NOMO-1 treated with DMSO at 0.1 percent for 48 hours (cell line): ENCODE measurements around the gene DDX56.
A peak's percentile ranks its signal among the peaks of the same experiment; 100 is the strongest.

ENCODE experiments used
- DNase-seq: peaks from one replicate; lab custom pipeline; 2025; ENCODE audit not compliant: unreplicated experiment; lab: John Stamatoyannopoulos, UW

DDX56 gene

GRCh38 chr7:44537442-44537841 is 36.3 kb downstream of the DDX56 start:
- no peak for DNase-seq

- no peak for DNase-seq
Observed at GRCh38 chr7:44536090-44536489, 37.6 kb downstream of the DDX56 start.

DNA sequence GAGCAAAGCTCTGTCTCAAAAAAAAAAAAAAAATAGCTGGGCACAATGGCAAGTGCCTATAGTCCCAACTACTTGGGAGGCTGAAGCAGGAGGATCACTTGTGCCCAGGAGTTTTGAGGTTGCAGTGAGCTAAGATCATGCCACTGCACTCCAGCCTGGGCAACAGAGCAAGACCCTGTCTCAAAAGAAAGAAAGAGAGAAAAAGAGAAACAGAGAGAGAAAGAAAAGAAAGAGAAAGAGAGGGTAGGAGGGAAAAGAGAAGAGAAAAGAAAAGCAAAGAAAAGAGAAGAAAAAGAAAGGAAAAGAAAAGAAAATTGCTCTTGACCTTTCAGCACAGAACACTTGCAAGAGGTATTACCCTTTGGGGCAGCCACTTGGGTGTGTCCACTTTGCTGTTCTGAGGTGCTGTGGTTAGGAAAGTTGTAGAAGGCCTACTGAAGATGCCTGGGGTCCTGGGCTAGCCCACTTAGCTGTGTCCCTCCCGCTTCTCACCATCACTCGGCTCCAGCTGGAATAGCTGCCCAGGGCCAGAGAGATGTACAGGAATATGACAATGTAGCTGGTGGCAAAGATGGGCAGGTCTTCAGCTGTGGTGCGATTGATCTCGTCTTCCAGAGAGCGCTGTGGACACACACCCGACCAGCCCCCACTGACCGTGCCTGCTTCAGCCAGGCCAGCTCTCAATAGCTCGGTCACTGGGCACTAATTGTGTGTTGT is 38.2 kb downstream of the DDX56 start:
- DNase-seq = no peak

DNA sequence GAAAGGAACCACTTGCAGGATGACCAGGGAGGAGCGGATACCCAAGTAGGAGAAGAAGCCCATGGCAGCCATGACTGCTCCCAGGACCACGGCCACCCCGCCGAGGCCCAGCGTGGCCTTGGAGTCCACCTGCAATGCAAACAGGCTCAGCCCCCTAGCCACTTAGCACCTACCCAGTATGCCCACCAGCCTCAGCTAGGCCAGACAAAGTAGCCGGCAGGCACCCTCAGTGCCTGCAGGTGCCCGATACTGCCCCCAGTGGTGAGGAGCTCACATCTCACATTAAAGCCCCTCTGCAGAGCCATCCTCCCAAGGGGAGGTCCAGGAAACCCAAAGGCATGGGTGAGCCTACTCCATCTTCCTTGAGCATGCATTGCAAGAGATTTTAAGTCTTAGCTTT is 39.2 kb downstream of the DDX56 start:
- peak; percentile 40 for DNase-seq

DNA sequence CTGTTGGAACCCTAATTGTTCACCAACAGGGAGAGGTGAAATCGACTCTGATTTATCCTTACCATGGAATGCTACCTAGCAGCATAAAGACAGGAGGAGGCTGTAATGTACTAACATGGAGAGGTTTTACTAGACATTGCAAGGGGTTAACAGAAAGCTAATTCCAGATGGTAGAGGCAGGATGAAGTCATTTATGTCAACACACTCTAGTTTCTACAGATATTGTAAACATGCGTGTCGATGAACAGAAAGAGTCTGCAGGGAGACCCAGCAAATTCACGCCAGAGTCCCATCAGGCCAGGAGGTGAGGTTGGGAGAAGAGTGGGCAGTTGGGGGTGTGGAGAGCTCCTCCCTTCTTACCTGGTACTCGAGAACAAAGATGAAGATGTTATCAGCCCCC is 39.6 kb downstream of the DDX56 start:
- no peak for DNase-seq

GRCh38 chr7:44533301-44534055 is 40.2 kb downstream of the DDX56 start:
- DNase-seq = no peak

DNA sequence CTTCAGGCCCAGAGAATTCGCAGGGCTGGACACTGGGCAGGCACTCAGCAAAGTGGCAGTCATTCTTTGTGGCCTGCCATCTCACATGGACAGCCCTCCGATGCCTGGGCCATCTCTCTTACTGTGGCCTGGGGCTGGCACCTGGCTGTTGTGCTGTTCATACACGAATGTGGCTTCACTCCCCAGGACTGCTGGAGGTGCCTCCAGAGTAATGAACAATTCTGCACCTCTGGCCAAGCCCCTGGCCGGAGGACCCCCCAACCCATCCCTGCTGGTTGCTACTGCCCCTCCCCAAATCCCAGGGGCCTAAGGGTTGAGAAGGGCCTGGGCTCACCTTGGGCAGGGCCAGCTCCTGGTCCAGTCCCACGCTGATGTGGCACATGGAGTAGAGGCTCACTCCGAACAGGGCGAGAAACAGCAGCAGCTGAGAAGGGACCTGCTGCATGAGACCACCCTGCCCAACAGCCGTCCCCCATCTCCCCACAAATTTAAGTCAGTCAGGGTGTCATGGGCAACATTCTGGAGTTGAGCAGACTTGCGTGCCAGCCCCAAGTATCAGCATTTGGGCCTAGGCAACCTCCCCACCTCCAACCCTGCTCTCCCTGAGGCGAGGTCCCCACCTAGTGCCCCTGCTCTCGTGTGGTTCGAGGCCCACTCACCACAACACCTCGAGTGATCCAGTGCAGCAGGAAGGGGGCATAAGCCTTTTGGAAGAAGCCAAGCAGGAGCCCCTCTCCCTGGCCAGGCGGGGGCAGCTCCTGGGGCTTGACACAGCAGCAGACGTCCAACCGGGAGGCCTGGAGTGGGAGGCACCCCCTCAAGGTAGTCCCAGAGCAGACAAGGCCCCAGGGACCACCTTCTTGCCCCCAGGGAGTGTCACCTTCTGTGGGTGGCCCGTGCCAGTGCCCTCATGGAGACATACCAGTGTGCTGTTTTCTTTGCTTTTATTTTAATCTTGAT is 42.0 kb downstream of the DDX56 start:
- no peak for DNase-seq

DNA sequence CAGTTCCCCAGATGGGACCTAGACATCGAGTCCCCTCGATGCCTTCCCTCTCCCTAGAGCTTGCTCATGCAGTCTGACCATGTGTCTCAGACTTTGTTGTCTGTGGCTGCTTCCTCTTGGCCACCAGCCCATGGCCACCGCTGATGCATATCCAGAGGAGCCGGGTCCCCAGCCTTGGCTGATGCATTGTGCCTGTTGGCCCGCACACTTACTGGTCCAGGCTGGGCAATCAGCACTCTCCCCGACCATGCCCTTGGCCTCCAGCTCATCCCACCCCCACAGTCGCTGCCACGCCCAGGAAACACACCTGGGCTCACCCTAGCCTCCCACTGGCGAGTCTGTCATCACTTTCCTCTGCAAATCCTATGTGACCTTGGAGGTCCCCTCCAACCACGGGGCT is 42.7 kb downstream of the DDX56 start:
- DNase-seq = no peak

DNA sequence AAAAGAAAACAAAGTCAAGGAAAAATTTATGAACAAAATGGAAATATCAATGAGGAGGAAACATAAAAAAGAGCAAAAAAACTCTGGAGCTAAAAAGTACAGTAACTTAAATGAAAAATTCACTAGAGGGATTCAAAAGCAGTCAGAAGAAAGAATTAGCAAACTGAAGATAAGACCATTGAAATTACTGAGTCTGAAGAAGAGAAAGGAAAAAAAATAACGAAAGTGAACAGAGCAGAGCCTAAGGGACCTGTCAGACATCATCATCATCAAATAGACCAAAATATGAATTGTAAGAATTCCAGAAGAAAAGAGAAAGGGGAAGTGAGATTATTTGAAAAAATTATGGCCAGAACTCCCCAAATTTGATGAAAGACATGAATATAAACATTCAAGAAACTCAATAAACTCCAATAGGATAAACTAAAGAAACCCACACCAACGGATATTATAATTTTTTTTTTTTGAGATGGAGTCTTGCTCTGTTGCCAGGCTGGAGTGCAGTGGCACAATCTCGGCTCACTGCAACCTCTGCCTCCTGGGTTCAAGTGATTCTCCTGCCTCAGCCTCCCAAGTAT is 48.8 kb downstream of the DDX56 start:
- DNase-seq = no peak

GRCh38 chr7:44522315-44522714 is 51.4 kb downstream of the DDX56 start:
- DNase-seq = no peak

- no peak for DNase-seq
Observed at GRCh38 chr7:44521347-44522095, 52.2 kb downstream of the DDX56 start.

- no peak for DNase-seq
Observed at GRCh38 chr7:44520574-44520973, 53.1 kb downstream of the DDX56 start.

DNA sequence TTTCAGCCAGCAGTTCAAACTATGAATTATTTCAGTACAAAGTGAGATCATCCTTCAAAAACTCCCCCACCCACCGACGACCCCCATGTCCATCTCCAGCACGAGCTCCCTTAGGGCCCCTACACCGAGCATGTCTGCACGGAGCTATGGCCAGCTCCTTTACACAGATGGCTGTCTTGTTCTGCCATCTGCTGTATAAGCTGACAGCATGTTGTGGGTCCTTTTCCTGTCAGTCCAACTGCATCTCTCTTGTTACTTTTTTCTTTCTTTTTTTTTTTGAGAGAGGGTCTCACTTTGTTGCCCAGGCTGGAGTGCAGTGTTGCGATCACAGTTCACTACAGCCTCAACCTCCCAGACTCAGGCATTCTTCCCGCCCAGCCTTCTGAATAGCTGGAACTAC is 54.2 kb downstream of the DDX56 start:
- no peak for DNase-seq

GRCh38 chr7:44518761-44519160 is 54.9 kb downstream of the DDX56 start:
- DNase-seq = no peak

- DNase-seq = no peak
Observed at GRCh38 chr7:44517175-44517574, 56.5 kb downstream of the DDX56 start.
